ENCODE data around the gene AOC1.
A peak's percentile ranks its signal among the peaks of the same experiment; 100 is the strongest.

The AOC1 gene

GRCh38 chr7:150857276-150858055, 5.1 kb downstream of the AOC1 start:
- DNase-seq (ENCODE audit: insufficient read length, low spot score) (no peak), FAIRE-seq (no peak)

GRCh38 chr7:150858236-150859197, 6.2 kb downstream of the AOC1 start:
- no peak for FAIRE-seq
- no peak for DNase-seq (ENCODE audit: insufficient read length, low spot score)

- FAIRE-seq: no peak
Measured at GRCh38 chr7:150860291-150860977, 8.1 kb downstream of the AOC1 start.

GRCh38 chr7:150860978-150861295, 8.6 kb downstream of the AOC1 start:
- FAIRE-seq: no peak
- no peak for DNase-seq (ENCODE audit: insufficient read length, low spot score)

More at GRCh38 chr7:150860291-150860977, 8.1 kb downstream of the AOC1 start:
- DNase-seq (ENCODE audit: insufficient read length, low spot score): no peak

- DNase-seq (ENCODE audit: insufficient read length, low spot score) (no peak), FAIRE-seq (no peak)
Measured at GRCh38 chr7:150862356-150862755, 10.0 kb downstream of the AOC1 start.

- no peak for FAIRE-seq
Measured at GRCh38 chr7:150863946-150864345, 11.6 kb downstream of the AOC1 start.

GRCh38 chr7:150866932-150867564, 14.7 kb downstream of the AOC1 start:
- FAIRE-seq: no peak
- DNase-seq (ENCODE audit: insufficient read length, low spot score): no peak

More at GRCh38 chr7:150863946-150864345, 11.6 kb downstream of the AOC1 start:
- no peak for DNase-seq (ENCODE audit: insufficient read length, low spot score)

- no peak for FAIRE-seq
- DNase-seq (ENCODE audit: insufficient read length, low spot score): no peak
Measured at GRCh38 chr7:150867605-150868004, 15.3 kb downstream of the AOC1 start.

GRCh38 chr7:150869467-150869866, 17.1 kb downstream of the AOC1 start:
- no peak for DNase-seq (ENCODE audit: insufficient read length, low spot score)
- no peak for FAIRE-seq

- DNase-seq (ENCODE audit: insufficient read length, low spot score) (no peak), FAIRE-seq (no peak)
Measured at GRCh38 chr7:150871601-150872000, 19.3 kb downstream of the AOC1 start.

GRCh38 chr7:150874401-150875198, 22.3 kb downstream of the AOC1 start:
- no peak for FAIRE-seq

GRCh38 chr7:150875791-150876190, 23.5 kb downstream of the AOC1 start:
- FAIRE-seq: no peak
- no peak for DNase-seq (ENCODE audit: insufficient read length, low spot score)

More at GRCh38 chr7:150874401-150875198, 22.3 kb downstream of the AOC1 start:
- DNase-seq (ENCODE audit: insufficient read length, low spot score): no peak

- FAIRE-seq (no peak), DNase-seq (ENCODE audit: insufficient read length, low spot score) (peak; percentile 44)
Measured at GRCh38 chr7:150876817-150877526, 24.7 kb downstream of the AOC1 start.

GRCh38 chr7:150877536-150877935, 25.2 kb downstream of the AOC1 start:
- no peak for DNase-seq (ENCODE audit: insufficient read length, low spot score)
- FAIRE-seq: no peak

- DNase-seq (ENCODE audit: insufficient read length, low spot score): no peak
- FAIRE-seq: no peak
Measured at GRCh38 chr7:150879345-150879744, 27.0 kb downstream of the AOC1 start.

- FAIRE-seq (no peak), DNase-seq (ENCODE audit: insufficient read length, low spot score) (no peak)
Measured at GRCh38 chr7:150881189-150881588, 28.9 kb downstream of the AOC1 start.

- DNase-seq (ENCODE audit: insufficient read length, low spot score) (no peak), FAIRE-seq (no peak)
Measured at GRCh38 chr7:150890853-150891584, 38.7 kb downstream of the AOC1 start.

GRCh38 chr7:150891740-150892139, 39.4 kb downstream of the AOC1 start:
- FAIRE-seq (no peak), DNase-seq (ENCODE audit: insufficient read length, low spot score) (no peak)

GRCh38 chr7:150895809-150896208, 43.5 kb downstream of the AOC1 start:
- DNase-seq (ENCODE audit: insufficient read length, low spot score) (no peak), FAIRE-seq (no peak)

Data from GM19239 (cell line).